H1 (cell line): Measurements from ENCODE around the gene NOD2. TPM values are rescaled to one million over a fixed set of nuclear protein-coding genes. Genes with fewer than 3 reads are reported as not detected.

Source experiments
- CTCF ChIA-PET: fragments of 300-600 bp; sonication (Branson Sonifier 250); formaldehyde crosslinking; loops from one replicate; lab custom pipeline; 2021; ENCODE audit not compliant: partially characterized antibody; lab: Charles Lee
- POLR2A ChIA-PET: fragments of 300-600 bp; sonication (Branson Sonifier 250); formaldehyde crosslinking; loops from one replicate; lab custom pipeline; 2021; ENCODE audit warnings: inconsistent platforms; ENCODE audit not compliant: partially characterized antibody; lab: Charles Lee
- DNase-seq, 2 experiments: peaks; one replicate each; pipeline versions ENCODE4 v3.0.0 to v3.0.0-alpha.2; 2010 to 2022; ENCODE audit warnings: low spot score in 2 of 2, low read depth in 1 of 2, mixed read lengths in 1 of 2
- FAIRE-seq: peaks from 2 replicates; lab custom pipeline; 2011; peaks lifted over from hg19 to GRCh38; lab: Jason Lieb, UNC
- H2AFZ ChIP-seq: 2 replicates; pipeline ENCODE4 v1.8.1; 2012; ENCODE audit warnings: low read length, inconsistent platforms
- H2AK5ac ChIP-seq: 2 replicates; pipeline ENCODE4 v1.6.1; 2013; ENCODE audit warnings: low read depth, low read length
- H2BK120ac ChIP-seq: replicated peaks from 2 replicates; pipeline ENCODE3; 2013; ENCODE audit warnings: low read depth, low read length, inconsistent platforms
- H2BK12ac ChIP-seq: 2 replicates; pipeline ENCODE4 v1.6.1; 2013; ENCODE audit warnings: low read depth, low read length
- H2BK15ac ChIP-seq: 2 replicates; pipeline ENCODE4 v1.6.1; 2013; ENCODE audit warnings: low read length
- H2BK20ac ChIP-seq: 2 replicates; pipeline ENCODE4 v1.6.1; 2013; ENCODE audit warnings: low read length
- H2BK5ac ChIP-seq: 2 replicates; pipeline ENCODE4 v1.6.1; 2013; ENCODE audit warnings: low read depth, low read length
- H3K14ac ChIP-seq: 2 replicates; pipeline ENCODE4 v1.6.1; 2013; ENCODE audit warnings: inconsistent platforms; ENCODE audit not compliant: insufficient read length
- H3K18ac ChIP-seq: 2 replicates; pipeline ENCODE4 v1.6.1; 2013; ENCODE audit warnings: low read length; ENCODE audit errors: extremely low read depth
- H3K23ac ChIP-seq: 2 replicates; pipeline ENCODE4 v1.6.1; 2013; ENCODE audit warnings: inconsistent platforms; ENCODE audit not compliant: insufficient read length
- H3K23me2 ChIP-seq: 2 replicates; pipeline ENCODE4 v1.6.1; 2013; ENCODE audit warnings: low read depth, low read length
- H3K27ac ChIP-seq: 2 replicates; pipeline ENCODE4 v1.6.1; 2011; ENCODE audit warnings: low read depth, low read length, inconsistent platforms
- H3K27me3 ChIP-seq, 4 experiments: replicated peaks in 1 of 4; 1 replicate in 1 of 4; 2 replicates in 3 of 4; pipeline versions ENCODE4 v1.6.1 to v1.8.1; 2011 to 2013; ENCODE audit warnings: low read length in 3 of 4, mild to moderate bottlenecking in 3 of 4, inconsistent platforms in 2 of 4, mixed read lengths in 2 of 4, moderate library complexity in 1 of 4; ENCODE audit not compliant: control insufficient read depth in 3 of 4, insufficient read depth in 3 of 4; ENCODE audit errors: extremely low read depth in 1 of 4
- H3K36me3 ChIP-seq, 4 experiments: 2 replicates each; pipeline versions ENCODE4 v1.6.1 to v1.8.1; 2011 to 2013; ENCODE audit warnings: mild to moderate bottlenecking in 4 of 4, low read length in 3 of 4, moderate library complexity in 2 of 4, control low read depth in 1 of 4, inconsistent platforms in 1 of 4; ENCODE audit not compliant: insufficient read depth in 4 of 4, control insufficient read depth in 2 of 4
- H3K4ac ChIP-seq: replicated peaks from 2 replicates; pipeline ENCODE3; 2013; ENCODE audit warnings: low read length, low read depth, mixed read lengths, inconsistent platforms; ENCODE audit not compliant: insufficient read length
- H3K4me1 ChIP-seq, 4 experiments: replicated peaks in 1 of 4; 1 replicate in 1 of 4; 2 replicates in 3 of 4; pipeline versions ENCODE4 v1.6.1 to v1.8.1; 2011 to 2013; ENCODE audit warnings: low read length in 3 of 4, inconsistent platforms in 2 of 4, mixed read lengths in 1 of 4; ENCODE audit not compliant: insufficient read depth in 4 of 4, control insufficient read depth in 3 of 4
- H3K4me2 ChIP-seq, 2 experiments: 2 replicates each; pipeline versions ENCODE4 v1.6.1 to v1.8.1; 2011 to 2013; ENCODE audit warnings: low read depth in 2 of 2, low read length in 2 of 2, control low read depth in 1 of 2, inconsistent platforms in 1 of 2, mild to moderate bottlenecking in 1 of 2; ENCODE audit not compliant: insufficient read depth in 1 of 2
- H3K4me3 ChIP-seq, 4 experiments: fragments of 200-600, 300-600 bp in 1 of 4; sonication (generic), shearing (Covaris generic), sonication (Bioruptor Twin) in 1 of 4; 2 replicates each; pipeline versions ENCODE4 v1.5.1 to v1.8.1; 2011 to 2016; ENCODE audit warnings: low read length in 4 of 4, low read depth in 3 of 4, control low read depth in 2 of 4, inconsistent platforms in 2 of 4, mild to moderate bottlenecking in 2 of 4, mixed read lengths in 1 of 4, moderate library complexity in 1 of 4; ENCODE audit not compliant: insufficient read depth in 2 of 4; ENCODE audit errors: extremely low read depth in 1 of 4
- H3K56ac ChIP-seq: replicated peaks from 2 replicates; pipeline ENCODE3; 2013; ENCODE audit warnings: low read depth, mild to moderate bottlenecking, mixed read lengths, low read length, inconsistent platforms; ENCODE audit not compliant: insufficient read length
- H3K79me1 ChIP-seq: 2 replicates; pipeline ENCODE4 v1.6.1; 2013; ENCODE audit warnings: low read depth, low read length, control low read depth
- H3K79me2 ChIP-seq, 2 experiments: 2 replicates each; pipeline versions ENCODE4 v1.6.1 to v1.8.1; 2012 to 2013; ENCODE audit warnings: low read length in 2 of 2, mild to moderate bottlenecking in 2 of 2, inconsistent platforms in 1 of 2; ENCODE audit not compliant: insufficient read depth in 2 of 2, control insufficient read depth in 1 of 2
- H3K9ac ChIP-seq, 4 experiments: replicated peaks in 1 of 4; 1 replicate in 1 of 4; 2 replicates in 3 of 4; pipeline versions ENCODE4 v1.6.1 to v1.8.1; 2011 to 2013; ENCODE audit warnings: low read depth in 3 of 4, low read length in 3 of 4, control low read depth in 2 of 4, mild to moderate bottlenecking in 2 of 4, moderate library complexity in 2 of 4, inconsistent platforms in 1 of 4; ENCODE audit errors: extremely low read depth in 1 of 4
- H3K9me3 ChIP-seq, 2 experiments: 2 replicates each; pipeline versions ENCODE4 v1.6.1 to v1.8.1; 2012 to 2013; ENCODE audit warnings: mild to moderate bottlenecking in 2 of 2, moderate library complexity in 2 of 2, control low read depth in 1 of 2, inconsistent platforms in 1 of 2, low read depth in 1 of 2, low read length in 1 of 2, mixed read lengths in 1 of 2; ENCODE audit not compliant: insufficient read depth in 2 of 2
- H4K20me1 ChIP-seq, 2 experiments: replicated peaks in 1 of 2; 2 replicates each; pipeline versions ENCODE3 to v1.8.1; 2011 to 2013; ENCODE audit warnings: inconsistent platforms in 2 of 2, low read length in 2 of 2, mild to moderate bottlenecking in 1 of 2; ENCODE audit not compliant: insufficient read depth in 2 of 2, control insufficient read depth in 1 of 2
- H4K5ac ChIP-seq: 2 replicates; pipeline ENCODE4 v1.6.1; 2013; ENCODE audit warnings: low read length, low read depth, mixed read lengths, inconsistent platforms; ENCODE audit not compliant: insufficient read length
- H4K8ac ChIP-seq: 2 replicates; pipeline ENCODE4 v1.8.0; 2013; ENCODE audit warnings: mild to moderate bottlenecking, moderate library complexity, low read length, inconsistent platforms; ENCODE audit not compliant: insufficient read depth; ENCODE audit errors: extremely low read depth
- H4K91ac ChIP-seq: replicated peaks from 2 replicates; pipeline ENCODE3; 2013; ENCODE audit warnings: low read length, mixed read lengths, inconsistent platforms; ENCODE audit not compliant: insufficient read length
- SP4 ChIP-seq: IDR thresholded peaks from 2 replicates; pipeline ENCODE4 v1.6.1; 2012; ENCODE audit warnings: low read length, inconsistent platforms
- whole genome bisulfite sequencing, 2 experiments: shearing (Covaris generic) in 1 of 2; methylation state at CpG; one replicate each; pipeline versions ENCODE4 v1.1.6 to v1.1.7; 2013 to 2015; ENCODE audit warnings: low lambda C conversion rate in 2 of 2, mixed read lengths in 2 of 2, inconsistent platforms in 1 of 2, low coverage in 1 of 2, missing lambda C conversion rate in 1 of 2; ENCODE audit not compliant: insufficient replicate concordance in 2 of 2, insufficient coverage in 1 of 2, insufficient read length in 1 of 2; ENCODE audit errors: extremely low coverage in 1 of 2, missing lambda C conversion rate in 1 of 2; 5-methylcytosine and 5-hydroxymethylcytosine counted together
- polyA plus RNA-seq, 7 experiments: library from polyadenylated mRNA; depleted of rRNA in 3 of 7; stranded (reverse) in 5 of 7; unstranded in 2 of 7; fragments of >200 nt in 5 of 7; fragments of 200-250 nt in 2 of 7; gene quantifications; 1 replicate in 5 of 7; 2 replicates in 1 of 7; 4 replicates in 1 of 7; pipeline versions ENCODE4 v1.2.1 to v1.2.3, GENCODE V29; 2011 to 2013; ENCODE audit warnings: missing spikeins in 2 of 7, mixed read lengths in 2 of 7
- total RNA-seq: library from RNA; stranded (reverse); fragmentation: NEBNext Ultra II Directional; extraction: Animal tissue kit (Norgen Biotek cat#: 25700); gene quantifications from 2 replicates; pipeline ENCODE4 v1.2.1, GENCODE V29; 2021

NOD2 gene
- total and polyA plus RNA-seq, 2 of the 8 experiments (the other 6 are each of a cell fraction or from before 2014, with no cell fraction given) = 0.37 to 0.42 TPM

GRCh38 chr16:50718061-50718760 lies 24.8 kb downstream of the NOD2 start:
- Histone ChIP-seq H3K4me3 (no peak overlapping the region), H4K91ac (no peak overlapping the region), H4K8ac (no peak overlapping the region; the same call in 1 of the 2 replicates), H3K27me3 (no peaks in the 10 kb centered on the region), H3K18ac (no peak overlapping the region), H3K79me2 (no peaks in the 10 kb centered on the region), H4K20me1 (no peaks in the 10 kb centered on the region), H3K79me1 (no peaks in the 10 kb centered on the region), H3K4me2 (no peak overlapping the region), H2BK15ac (no peak overlapping the region), H3K4me1 (peaks cover 0 to 12% (median 3%) of the 10 kb centered on the region in 4 experiments; a peak in 5 of 7 replicates), H3K9me3 (no peaks in the 10 kb centered on the region), H3K27ac (no peak overlapping the region), H3K14ac (no peak overlapping the region), H3K36me3 (no peaks in the 10 kb centered on the region), H3K4ac (no peak overlapping the region), H3K56ac (no peak overlapping the region), H2AK5ac (no peak overlapping the region), H2BK12ac (no peak overlapping the region), H2BK20ac (no peak overlapping the region), H2BK120ac (no peak overlapping the region), H4K5ac (no peak overlapping the region), H2AFZ (no peak overlapping the region), H2BK5ac (no peak overlapping the region), H3K9ac (no peak overlapping the region), H3K23ac (no peak overlapping the region), H3K23me2 (peaks cover 2% of the 10 kb centered on the region; the same call in 1 of the 2 replicates)
- 90% methylated on average over 16 of the region's 16 CpGs; no CpG with 5 or more reads in 1 of the 2 experiments for WGBS, 2 experiments
- no peak for TF ChIP-seq SP4
- no peak for FAIRE-seq
- ChIA-PET CTCF (interaction anchor here (1.1 to 3.1 kb wide), 7 partner anchors 13 to 88 kb away, joined by 3 to 17 read pairs (median 8); no protein-coding TSS in a partner anchor), POLR2A (no interaction called here)
- DNase-seq = no peak
